Stimulated activated effector memory CD8-positive, alpha-beta T cell treated with anti-CD3 and anti-CD28 coated beads, Interleukin-12 subunit alpha, Interleukin-12 subunit beta, amount 100 ng/mL, for 72 hours (primary cell): Measurements from ENCODE around the gene EEF1AKMT3.

Source experiments
- ATAC-seq: fragments of 150-1000 bp; cut with Tn5 transposase; 2 replicates; pipeline ENCODE4 v1.10.0; 2021
- DNase-seq, 2 donors: peaks; one replicate each; pipeline ENCODE4 v3.0.0; 2021 to 2022; ENCODE audit warnings: low spot score in 2 of 2
- H3K27ac Mint-ChIP-seq: one replicate; pipeline ENCODE4 v1.8.0; 2022; ENCODE audit warnings: mild to moderate bottlenecking, mixed read lengths
- H3K36me3 Mint-ChIP-seq: one replicate; pipeline ENCODE4 v1.8.0; 2022; ENCODE audit warnings: mild to moderate bottlenecking, mixed read lengths
- H3K4me1 Mint-ChIP-seq: one replicate; pipeline ENCODE4 v1.8.0; 2022; ENCODE audit warnings: mixed read lengths
- H3K4me3 Mint-ChIP-seq: one replicate; pipeline ENCODE4 v1.8.0; 2022; ENCODE audit warnings: mild to moderate bottlenecking, mixed read lengths
- H3K9me3 Mint-ChIP-seq: one replicate; pipeline ENCODE4 v1.8.0; 2022; ENCODE audit warnings: mixed read lengths

Gene EEF1AKMT3

DNA sequence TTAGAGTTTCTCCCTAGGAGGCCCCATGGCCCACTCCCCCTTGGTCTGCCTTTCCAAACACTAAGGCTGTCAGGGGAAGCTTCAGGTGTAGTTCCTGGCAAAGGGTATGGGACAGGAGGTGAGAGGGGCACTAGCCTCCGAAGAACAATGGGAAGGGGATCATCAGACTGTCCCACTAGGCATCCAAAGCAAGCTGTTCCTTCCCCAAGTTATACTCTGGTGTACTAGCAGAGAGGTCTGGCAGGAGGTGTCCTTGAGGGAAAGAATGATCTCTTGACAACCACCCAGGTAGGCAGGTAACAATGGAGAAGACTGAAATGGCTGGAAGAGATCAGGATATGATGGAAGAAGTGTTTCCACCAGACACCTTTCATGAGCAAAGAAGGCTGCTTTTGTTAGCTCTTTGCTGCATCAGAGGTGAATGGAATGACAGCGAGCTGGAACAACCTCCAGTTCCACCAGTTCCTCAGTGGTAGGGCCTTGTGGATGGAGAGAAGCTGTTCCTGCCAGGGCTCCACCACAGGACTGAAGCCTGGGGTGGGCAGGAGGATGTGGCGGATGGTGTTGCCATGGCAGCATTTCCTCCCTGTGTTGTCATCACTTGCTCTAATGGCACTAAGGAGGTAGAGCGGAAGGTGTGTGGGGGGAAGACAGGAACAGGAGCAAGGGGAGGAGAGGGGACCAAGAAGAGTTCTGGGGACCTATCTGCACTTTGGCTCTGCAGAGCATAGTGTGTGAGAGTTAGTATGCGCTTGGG is 31.6 kb upstream of the EEF1AKMT3 start:
- H3K4me1 Mint-ChIP-seq = peaks cover 67% of the 10 kb centered on the region
- peak overlapping the region; percentile 81 for H3K4me3 Mint-ChIP-seq
- peak overlapping the region; percentile 93 for H3K27ac Mint-ChIP-seq
- ATAC-seq = peak; percentile 77
- peak; percentile 54 to 84 for DNase-seq
- H3K36me3 Mint-ChIP-seq = peaks cover 43% of the 10 kb centered on the region
- no peaks in the 10 kb centered on the region for H3K9me3 Mint-ChIP-seq

DNA sequence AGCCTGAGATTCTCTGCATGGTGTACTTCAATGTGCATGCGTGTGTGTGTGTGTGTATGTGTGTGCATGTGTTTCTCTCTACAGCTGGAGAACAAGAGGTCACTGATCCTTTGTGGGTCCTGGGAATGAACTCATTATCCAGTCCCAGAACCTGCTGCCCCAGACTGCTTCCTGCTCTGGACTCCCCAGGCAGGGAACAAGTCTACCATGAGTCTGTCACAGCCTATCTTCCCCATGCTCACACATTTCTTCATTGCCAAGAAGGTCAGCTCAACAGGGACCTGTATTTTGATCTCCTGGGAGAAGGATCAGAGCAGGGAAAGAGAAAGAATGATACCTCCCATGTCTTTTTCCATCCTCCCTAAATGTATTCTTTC is 31.0 kb upstream of the EEF1AKMT3 start:
- H3K36me3 Mint-ChIP-seq = peaks cover 46% of the 10 kb centered on the region
- ATAC-seq (no peak), DNase-seq (no peak)
- no peaks in the 10 kb centered on the region for H3K9me3 Mint-ChIP-seq
- peaks cover 70% of the 10 kb centered on the region for H3K4me1 Mint-ChIP-seq
- H3K27ac Mint-ChIP-seq = peak overlapping the region; percentile 93
- H3K4me3 Mint-ChIP-seq = peak overlapping the region; percentile 81

- H3K27ac Mint-ChIP-seq = peak overlapping the region; percentile 93
- peak; percentile 79 for ATAC-seq
- peak; percentile 49 to 83 for DNase-seq
- H3K4me1 Mint-ChIP-seq = peaks cover 66% of the 10 kb centered on the region
- peaks cover 46% of the 10 kb centered on the region for H3K36me3 Mint-ChIP-seq
- no peaks in the 10 kb centered on the region for H3K9me3 Mint-ChIP-seq
- peak overlapping the region; percentile 81 for H3K4me3 Mint-ChIP-seq
Measured at GRCh38 chr12:57741844-57742738, 30.3 kb upstream of the EEF1AKMT3 start.

GRCh38 chr12:57743769-57744168 is 28.6 kb upstream of the EEF1AKMT3 start:
- Mint-ChIP-seq H3K4me3 (peak overlapping the region; percentile 91), H3K9me3 (no peaks in the 10 kb centered on the region), H3K27ac (peak overlapping the region; percentile 98), H3K36me3 (peaks cover 62% of the 10 kb centered on the region), H3K4me1 (peaks cover 66% of the 10 kb centered on the region)
- ATAC-seq (no peak), DNase-seq (no peak)

- ATAC-seq = peak; percentile 64
- Mint-ChIP-seq H3K27ac (peak overlapping the region; percentile 98), H3K36me3 (peaks cover 63% of the 10 kb centered on the region), H3K4me3 (peak overlapping the region; percentile 91), H3K4me1 (peaks cover 65% of the 10 kb centered on the region), H3K9me3 (no peaks in the 10 kb centered on the region)
- DNase-seq = peak; percentile 62 to 87
Measured at GRCh38 chr12:57744194-57744776, 28.1 kb upstream of the EEF1AKMT3 start.

- peak; percentile 88 for ATAC-seq
- peak within 1 kb of the TSS; percentile 91 for H3K4me3 Mint-ChIP-seq
- peaks cover 60% of the 10 kb centered on the region for H3K4me1 Mint-ChIP-seq
- peak within 1 kb of the TSS; percentile 98 for H3K27ac Mint-ChIP-seq
- H3K9me3 Mint-ChIP-seq = no peaks in the 10 kb centered on the region
- peaks cover 63% of the 10 kb centered on the region for H3K36me3 Mint-ChIP-seq
- peak; percentile 73 to 94 for DNase-seq
Measured at GRCh38 chr12:57744777-57745484, 27.5 kb upstream of the EEF1AKMT3 start, which contains the start of gene TSPAN31. Gene TSPAN31 (plus strand): TSS chr12:57745039. CDS start chr12:57745155, 116 bp downstream.

DNA sequence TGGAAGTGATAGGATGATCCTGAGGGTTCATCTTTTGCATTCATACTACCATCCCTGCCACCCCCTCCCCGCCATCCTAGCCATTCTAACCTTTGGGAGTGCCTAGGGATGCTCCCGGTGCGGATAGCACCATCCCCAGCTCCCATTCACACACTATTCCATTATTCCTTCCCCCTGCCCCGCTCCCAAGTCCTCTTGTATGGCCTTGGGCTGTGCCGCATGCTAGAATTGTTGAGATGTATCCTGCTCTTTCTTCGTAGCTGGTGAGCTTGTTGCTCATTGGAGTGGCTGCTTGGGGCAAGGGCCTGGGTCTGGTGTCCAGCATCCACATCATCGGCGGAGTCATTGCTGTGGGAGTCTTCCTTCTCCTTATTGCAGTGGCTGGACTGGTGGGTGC is 26.9 kb upstream of the EEF1AKMT3 start:
- DNase-seq = no peak
- H3K27ac Mint-ChIP-seq = peak overlapping the region; percentile 98
- no peaks in the 10 kb centered on the region for H3K9me3 Mint-ChIP-seq

GRCh38 chr12:57746025-57746424 is 26.4 kb upstream of the EEF1AKMT3 start:
- H3K27ac Mint-ChIP-seq = peak overlapping the region; percentile 98
- H3K9me3 Mint-ChIP-seq = no peaks in the 10 kb centered on the region
- H3K4me3 Mint-ChIP-seq = peak overlapping the region; percentile 91
- ATAC-seq = no peak
- H3K4me1 Mint-ChIP-seq = peaks cover 58% of the 10 kb centered on the region
- no peak for DNase-seq
- H3K36me3 Mint-ChIP-seq = peaks cover 70% of the 10 kb centered on the region

More for the DNA sequence above, 26.9 kb upstream of the EEF1AKMT3 start:
- peaks cover 69% of the 10 kb centered on the region for H3K36me3 Mint-ChIP-seq
- H3K4me3 Mint-ChIP-seq = peak overlapping the region; percentile 91
- H3K4me1 Mint-ChIP-seq = peaks cover 58% of the 10 kb centered on the region
- ATAC-seq = no peak

DNA sequence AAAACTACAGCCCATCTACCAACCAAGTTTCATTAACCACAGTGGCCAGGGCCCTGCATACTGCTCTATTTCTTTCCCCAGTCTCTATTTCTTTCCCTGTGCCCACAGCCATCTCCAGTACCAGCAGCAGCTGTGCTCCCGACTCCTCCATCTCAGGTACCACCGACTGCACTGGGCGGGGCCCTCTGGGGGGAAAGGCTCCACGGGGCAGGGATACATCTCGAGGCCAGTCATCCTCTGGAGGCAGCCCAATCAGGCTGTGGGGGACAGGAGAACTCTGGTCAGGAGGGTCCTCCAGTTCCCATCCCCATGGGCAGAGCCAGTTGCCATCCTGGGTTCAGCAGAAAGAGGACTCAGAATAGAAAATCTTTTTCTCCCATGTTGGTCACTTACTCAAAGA is 23.4 kb upstream of the EEF1AKMT3 start:
- peaks cover 81% of the 10 kb centered on the region for H3K36me3 Mint-ChIP-seq
- no peak for ATAC-seq
- no peaks in the 10 kb centered on the region for H3K9me3 Mint-ChIP-seq
- peaks cover 71% of the 10 kb centered on the region for H3K4me1 Mint-ChIP-seq
- no peak overlapping the region for H3K27ac Mint-ChIP-seq
- DNase-seq = no peak
- no peak overlapping the region for H3K4me3 Mint-ChIP-seq

DNA sequence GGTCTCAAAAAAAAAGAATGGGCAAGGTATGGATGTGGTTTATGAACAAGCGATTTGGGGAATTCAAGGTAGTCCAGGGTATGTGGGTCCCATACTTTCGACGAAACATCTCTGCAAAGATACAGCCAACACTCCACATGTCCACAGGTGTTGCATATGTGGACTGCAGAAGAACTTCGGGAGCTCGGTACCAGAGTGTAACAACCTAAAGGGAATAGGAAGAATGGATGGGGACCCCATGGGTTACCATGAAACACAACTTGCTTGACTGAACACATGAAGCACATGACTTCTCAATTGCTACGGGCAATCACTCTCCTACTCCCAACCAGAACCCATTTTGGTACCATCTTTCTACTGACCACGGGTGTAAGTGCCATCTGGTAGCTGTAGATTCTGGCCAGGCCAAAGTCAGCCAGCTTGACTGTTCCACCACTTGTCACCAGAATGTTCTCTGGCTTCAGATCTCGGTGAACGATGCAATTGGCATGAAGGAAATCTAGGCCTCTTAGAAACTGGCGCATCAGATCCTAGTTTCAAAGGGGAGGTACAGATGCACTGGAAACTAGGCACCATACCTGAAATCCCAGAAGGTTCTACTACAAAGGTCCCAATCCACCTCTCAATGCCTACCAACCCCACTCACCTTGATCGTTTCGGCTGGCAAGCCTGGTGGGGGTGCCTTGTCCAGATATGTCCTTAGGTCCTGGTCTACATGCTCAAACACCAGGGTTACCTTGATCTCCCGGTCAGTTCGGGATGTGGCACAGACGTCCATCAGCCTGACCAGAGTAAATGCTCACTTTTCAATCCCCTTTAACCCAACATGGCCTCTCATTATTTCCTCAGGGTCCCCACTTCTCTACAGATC is 21.6 kb upstream of the EEF1AKMT3 start:
- ATAC-seq = no peak

DNA sequence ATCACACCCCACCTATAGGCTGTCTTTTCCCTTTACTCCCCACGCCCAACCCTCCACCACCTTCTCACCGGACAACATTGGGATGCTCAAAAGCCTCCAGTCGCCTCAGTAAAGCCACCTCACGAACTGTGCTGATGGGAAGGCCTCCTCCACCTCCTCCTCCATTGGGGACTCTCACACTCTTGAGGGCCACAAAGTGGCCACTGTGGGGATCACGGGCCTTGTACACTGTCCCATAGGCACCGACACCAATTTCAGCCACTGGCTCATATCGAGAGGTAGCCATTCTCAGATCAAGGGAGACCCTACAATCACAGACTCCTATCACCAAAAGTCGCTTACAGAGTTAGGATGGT is 21.0 kb upstream of the EEF1AKMT3 start:
- Mint-ChIP-seq H3K36me3 (peaks cover 62% of the 10 kb centered on the region), H3K27ac (peak overlapping the region; percentile 96), H3K4me1 (peaks cover 61% of the 10 kb centered on the region), H3K4me3 (peak overlapping the region; percentile 98), H3K9me3 (no peaks in the 10 kb centered on the region)
- ATAC-seq (no peak), DNase-seq (no peak)

More for the DNA sequence above, 21.6 kb upstream of the EEF1AKMT3 start:
- Mint-ChIP-seq H3K4me1 (peaks cover 63% of the 10 kb centered on the region), H3K4me3 (peak overlapping the region; percentile 98), H3K9me3 (no peaks in the 10 kb centered on the region), H3K27ac (peak overlapping the region; percentile 96), H3K36me3 (peaks cover 67% of the 10 kb centered on the region)
- DNase-seq = no peak

GRCh38 chr12:57751788-57752667 is 20.4 kb upstream of the EEF1AKMT3 start, which contains the start of gene CDK4:
Gene CDK4 (minus strand): TSS chr12:57752310. CDS start chr12:57751717, 593 bp downstream.
- H3K36me3 Mint-ChIP-seq = peaks cover 62% of the 10 kb centered on the region
- DNase-seq (peak; percentile 94 to 99), ATAC-seq (peak; percentile 85)
- peaks cover 64% of the 10 kb centered on the region for H3K4me1 Mint-ChIP-seq
- peak within 1 kb of the TSS; percentile 96 for H3K27ac Mint-ChIP-seq
- peak within 1 kb of the TSS; percentile 98 for H3K4me3 Mint-ChIP-seq
- H3K9me3 Mint-ChIP-seq = no peaks in the 10 kb centered on the region

GRCh38 chr12:57752668-57753000 is 19.8 kb upstream of the EEF1AKMT3 start:
- no peaks in the 10 kb centered on the region for H3K9me3 Mint-ChIP-seq
- H3K4me3 Mint-ChIP-seq = peak overlapping the region; percentile 98
- H3K4me1 Mint-ChIP-seq = peaks cover 65% of the 10 kb centered on the region
- H3K27ac Mint-ChIP-seq = peak overlapping the region; percentile 96
- H3K36me3 Mint-ChIP-seq = peaks cover 62% of the 10 kb centered on the region
- no peak for DNase-seq
- no peak for ATAC-seq
